Psoas muscle (tissue), 8 donors: ENCODE measurements around the gene SNCG. TPM values are rescaled to one million over a fixed set of nuclear protein-coding genes. Genes with fewer than 3 reads are reported as not detected.

ENCODE experiments used
- ATAC-seq, 4 donors: fragments of 200-7000 bp; cut with Tn5 transposase; one replicate each; pipeline ENCODE4 v1.9.1; 2020; ENCODE audit warnings: moderate library complexity in 3 of 4, mild to moderate bottlenecking in 2 of 4
- DNase-seq, 2 donors: peaks; one replicate each; pipeline ENCODE4 v3.0.0-alpha.2; 2020
- H3K27ac ChIP-seq: fragments of 200-600 bp; one replicate; pipeline ENCODE4 v1.8.0; 2022
- H3K27me3 ChIP-seq, 3 donors: fragments of 200-600 bp in 1 of 3; one replicate each; pipeline versions ENCODE4 v1.6.1 to v1.8.0; 2013 to 2022; ENCODE audit warnings: low read length in 2 of 3, mild to moderate bottlenecking in 2 of 3, moderate library complexity in 1 of 3; ENCODE audit not compliant: insufficient read depth in 3 of 3
- H3K36me3 ChIP-seq, 2 donors: fragments of 200-600 bp in 1 of 2; one replicate each; pipeline versions ENCODE4 v1.6.1 to v1.8.0; 2013 to 2022; ENCODE audit warnings: low read depth in 1 of 2, mild to moderate bottlenecking in 1 of 2, moderate library complexity in 1 of 2; ENCODE audit not compliant: insufficient read depth in 1 of 2
- H3K4me1 ChIP-seq: fragments of 200-600 bp; one replicate; pipeline ENCODE4 v1.8.0; 2022
- H3K4me3 ChIP-seq: fragments of 200-600 bp; one replicate; pipeline ENCODE4 v1.8.0; 2022; ENCODE audit warnings: mild to moderate bottlenecking
- H3K9me3 ChIP-seq: fragments of 200-600 bp; one replicate; pipeline ENCODE4 v1.8.0; 2022
- CTCF ChIP-seq: fragments of 200-600 bp; IDR thresholded peaks from one replicate; pipeline ENCODE4 v1.8.0; 2022; ENCODE audit warnings: antibody characterized with exemption
- WGBS, 3 donors: extraction: QIAGEN DNeasy Blood & Tissue Kit; methylation state at CpG; one replicate each; pipeline versions ENCODE4 v1.1.6 to v1.1.7; 2013; 5-methylcytosine and 5-hydroxymethylcytosine counted together
- intact Hi-C, 2 donors: fragments of 100-400 bp; cut with DNase I; formaldehyde crosslinking; loops; one replicate each; pipeline versions ENCODE4 v1.11.0 to v1.14.2; 2022
- polyA plus RNA-seq, 3 donors: library from polyadenylated mRNA; stranded (reverse); fragments of 200-250 nt; gene quantifications; one replicate each; pipeline ENCODE4 v1.2.3, GENCODE V29; 2013
- total RNA-seq, 4 donors: library from RNA; stranded (reverse); fragmentation: NEBNext Ultra II Directional in 2 of 4; extraction: Animal tissue kit (Norgen Biotek cat#: 25700) in 2 of 4; gene quantifications; one replicate each; pipeline versions ENCODE4 v1.2.1 to v1.2.4, GENCODE V29; 2021 to 2023
- donor health status: healthy with polysubstance abuse.
- donor health status: DM: no; HTN: no; CAD: no; lungs with moderate emphysema.
- donor health status: Bipolar disorder and iron deficiency.
- donor health status: healthy.
- donor health status: DM: yes; HTN: yes; CAD: no.
- donor health status: DM: no; HTN: no; CAD: no.
- donor health status: DM: no; HTN: no; CAD: no.
- donor health status: DM: yes; HTN: yes; CAD: no.

The SNCG gene
- total and polyA plus RNA-seq, 7 donors = 5.8 to 21.3 (median 11.0) TPM

GRCh38 chr10:86960003-86960862 is 1.8 kb downstream of the SNCG start:
- Histone ChIP-seq H3K36me3 (no peaks in the 10 kb centered on the region), H3K27me3 (no peaks in the 10 kb centered on the region), H3K4me3 (peak overlapping the region; percentile 59), H3K4me1 (no peaks in the 10 kb centered on the region), H3K9me3 (no peaks in the 10 kb centered on the region), H3K27ac (peak overlapping the region; percentile 65)
- peak; percentile 80 for TF ChIP-seq CTCF
- DNase-seq (peak in 1 of 2 donors; percentile 70), ATAC-seq (peak; percentile 48 to 71 (median 62))
- intact Hi-C loops = no loop called here
- WGBS, 3 donors = 66 to 76% (median 74%) methylated on average over 34 to 37 of the region's 37 CpGs

GRCh38 chr10:86960863-86961434 is 2.5 kb downstream of the SNCG start:
- Histone ChIP-seq H3K27me3 (no peaks in the 10 kb centered on the region), H3K4me3 (no peak overlapping the region), H3K4me1 (peaks cover 4% of the 10 kb centered on the region), H3K27ac (no peak overlapping the region), H3K9me3 (no peaks in the 10 kb centered on the region), H3K36me3 (no peaks in the 10 kb centered on the region)
- no peak for TF ChIP-seq CTCF
- peak in 1 of 2 donors; percentile 48 for DNase-seq
- intact Hi-C loops = no loop called here
- no peak for ATAC-seq
- WGBS, 3 donors = 84 to 91% (median 85%) methylated on average over 9 of the region's 9 CpGs

GRCh38 chr10:86961481-86962091 is 3.2 kb downstream of the SNCG start:
- Histone ChIP-seq H3K4me3 (no peak overlapping the region), H3K36me3 (no peaks in the 10 kb centered on the region), H3K4me1 (peaks cover 10% of the 10 kb centered on the region), H3K9me3 (no peaks in the 10 kb centered on the region), H3K27ac (no peak overlapping the region), H3K27me3 (no peaks in the 10 kb centered on the region)
- ATAC-seq = no peak
- TF ChIP-seq CTCF = no peak
- no peak for DNase-seq
- intact Hi-C loops = loop anchor here in 1 of 2 donors (2.0 kb wide), 1 partner anchor 19 kb away; no protein-coding TSS in a partner anchor
- 81 to 91% (median 86%) methylated on average over 12 of the region's 12 CpGs for WGBS, 3 donors

GRCh38 chr10:86962136-86962980 is 4.0 kb downstream of the SNCG start:
- no peak for TF ChIP-seq CTCF
- 88 to 91% (median 90%) methylated on average over 7 of the region's 7 CpGs for WGBS, 3 donors
- no peak overlapping the region for H3K27ac ChIP-seq
- H3K36me3 ChIP-seq = no peaks in the 10 kb centered on the region
- ATAC-seq (no peak), DNase-seq (no peak)
- intact Hi-C loops = loop anchor here in 1 of 2 donors (2.0 kb wide), 1 partner anchor 20 kb away; no protein-coding TSS in a partner anchor
- peaks cover 15% of the 10 kb centered on the region for H3K4me1 ChIP-seq
- H3K27me3 ChIP-seq = no peaks in the 10 kb centered on the region
- no peaks in the 10 kb centered on the region for H3K9me3 ChIP-seq
- H3K4me3 ChIP-seq = no peak overlapping the region
